Common myeloid progenitor, CD34-positive (primary cell): ENCODE measurements around the gene GGCT.
"Not testable (repeated sequence)": the region's sequence is repeated elsewhere in the genome, so short reads cannot be mapped to it uniquely, and the experiment has no call there.

Source experiments
- CTCF ChIA-PET: fragments of 350-600 bp; sonication (Branson Sonifier 250); formaldehyde crosslinking; loops from one replicate; lab custom pipeline; 2021; ENCODE audit warnings: antibody characterized with exemption; lab: Charles Lee
- POLR2A ChIA-PET: fragments of 350-600 bp; sonication (Branson Sonifier 250); formaldehyde crosslinking; loops from one replicate; lab custom pipeline; 2021; ENCODE audit warnings: antibody characterized with exemption; lab: Charles Lee
- DNase-seq, 3 donors: peaks; one replicate each; pipeline versions ENCODE4 v3.0.0 to v3.0.0-alpha.2; 2013
- H3K27ac ChIP-seq, 2 experiments: 1 replicate in 1 of 2; 2 replicates in 1 of 2; pipeline ENCODE4 v1.7.0; 2013; ENCODE audit warnings: inconsistent platforms in 2 of 2, low read length in 2 of 2, mild to moderate bottlenecking in 2 of 2, low read depth in 1 of 2, moderate library complexity in 1 of 2; ENCODE audit not compliant: severe bottlenecking in 2 of 2, insufficient read depth in 1 of 2, poor library complexity in 1 of 2
- H3K27me3 ChIP-seq, 5 experiments: replicated peaks in 2 of 5; 1 replicate in 3 of 5; 2 replicates in 2 of 5; pipeline versions ENCODE4 v1.6.1 to v1.7.0; 2013; ENCODE audit warnings: low read length in 4 of 5, mild to moderate bottlenecking in 2 of 5, moderate library complexity in 2 of 5, inconsistent platforms in 1 of 5; ENCODE audit not compliant: insufficient read depth in 5 of 5, control insufficient read depth in 4 of 5
- H3K36me3 ChIP-seq, 4 experiments: 1 replicate in 2 of 4; 2 replicates in 2 of 4; pipeline versions ENCODE4 v1.6.1 to v1.7.0; 2013; ENCODE audit warnings: low read length in 3 of 4, control low read depth in 1 of 4, mild to moderate bottlenecking in 1 of 4; ENCODE audit not compliant: control insufficient read depth in 4 of 4, insufficient read depth in 4 of 4
- H3K4me1 ChIP-seq, 4 experiments: 1 replicate in 3 of 4; 2 replicates in 1 of 4; pipeline versions ENCODE4 v1.6.1 to v1.7.1; 2013; ENCODE audit warnings: low read length in 3 of 4, mild to moderate bottlenecking in 3 of 4, control low read depth in 1 of 4, inconsistent platforms in 1 of 4, moderate library complexity in 1 of 4; ENCODE audit not compliant: control insufficient read depth in 4 of 4, insufficient read depth in 4 of 4; ENCODE audit errors: control extremely low read depth in 1 of 4
- H3K4me3 ChIP-seq, 7 experiments: 1 replicate in 4 of 7; 2 replicates in 3 of 7; pipeline versions ENCODE4 v1.5.1 to v1.7.0; 2013; ENCODE audit warnings: mild to moderate bottlenecking in 7 of 7, low read length in 6 of 7, moderate library complexity in 6 of 7, inconsistent platforms in 2 of 7, low read depth in 2 of 7, control low read depth in 1 of 7; ENCODE audit not compliant: insufficient read depth in 4 of 7, control insufficient read depth in 1 of 7; ENCODE audit errors: extremely low read depth in 1 of 7
- H3K9me3 ChIP-seq, 5 experiments: 1 replicate in 4 of 5; 2 replicates in 1 of 5; pipeline versions ENCODE4 v1.6.1 to v1.7.1; 2013; ENCODE audit warnings: low read length in 4 of 5, mild to moderate bottlenecking in 2 of 5, inconsistent platforms in 1 of 5, low read depth in 1 of 5, moderate library complexity in 1 of 5; ENCODE audit not compliant: control insufficient read depth in 4 of 5, insufficient read depth in 2 of 5; ENCODE audit errors: control extremely low read depth in 1 of 5
- WGBS: methylation state at CpG from one replicate; pipeline ENCODE4 v1.1.5; 2013; ENCODE audit not compliant: insufficient coverage; 5-methylcytosine and 5-hydroxymethylcytosine counted together

Gene GGCT

DNA sequence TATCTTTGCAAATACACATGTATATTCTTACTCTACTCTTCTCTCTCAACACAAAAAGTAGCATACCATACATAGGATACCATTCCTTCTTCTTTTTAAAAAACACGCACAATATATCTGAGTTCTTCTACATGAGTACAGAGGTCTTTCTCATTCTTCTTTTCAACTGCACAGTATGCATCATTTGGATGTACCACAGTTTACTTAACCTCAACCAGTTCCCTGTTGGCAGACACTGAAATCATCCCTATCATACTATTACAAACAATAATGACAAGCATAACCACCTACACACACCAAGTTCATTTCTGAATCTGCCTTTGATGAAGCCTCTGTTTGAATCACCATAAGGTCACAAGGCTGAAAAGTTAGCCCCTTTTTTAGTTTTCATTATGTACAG is 25.7 kb upstream of the GGCT start:
- POLR2A ChIA-PET = no interaction called here
- H3K4me1 ChIP-seq = no peaks in the 10 kb centered on the region
- H3K36me3 ChIP-seq = peaks cover 0 to 3% (median 0%) of the 10 kb centered on the region in 4 experiments
- no peak overlapping the region for H3K27ac ChIP-seq
- DNase-seq = no peak
- H3K27me3 ChIP-seq = no peaks in the 10 kb centered on the region
- CTCF ChIA-PET = no interaction called here
- 100% methylated on average over 1 of the region's 1 CpG for WGBS
- no peak overlapping the region for H3K4me3 ChIP-seq
- H3K9me3 ChIP-seq = no peaks in the 10 kb centered on the region

DNA sequence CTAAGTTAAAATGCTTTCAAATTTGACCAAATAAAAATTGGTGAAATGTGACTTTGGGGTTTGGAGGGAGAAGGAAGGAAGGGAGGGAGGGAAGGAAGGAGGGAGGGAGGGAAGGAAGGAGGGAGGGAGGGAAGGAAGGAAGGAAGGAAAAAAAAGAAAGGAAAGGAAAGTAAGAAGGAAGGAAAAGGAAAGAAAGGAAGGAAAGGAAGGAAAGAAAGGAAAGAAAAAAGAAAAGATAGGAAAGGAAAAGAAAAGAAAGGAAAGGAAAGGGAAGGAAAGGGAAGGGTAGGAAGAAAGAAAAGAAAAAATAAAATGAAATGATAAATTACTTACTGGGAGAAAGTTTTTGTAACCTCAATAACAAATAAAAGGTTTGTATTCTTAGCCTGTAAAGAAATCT is 24.1 kb upstream of the GGCT start:
- Histone ChIP-seq H3K4me3 (no peak overlapping the region), H3K27ac (no peak overlapping the region), H3K9me3 (no peaks in the 10 kb centered on the region), H3K4me1 (no peaks in the 10 kb centered on the region), H3K27me3 (no peaks in the 10 kb centered on the region), H3K36me3 (no peaks in the 10 kb centered on the region)
- no peak for DNase-seq
- ChIA-PET POLR2A (no interaction called here), CTCF (no interaction called here)

DNA sequence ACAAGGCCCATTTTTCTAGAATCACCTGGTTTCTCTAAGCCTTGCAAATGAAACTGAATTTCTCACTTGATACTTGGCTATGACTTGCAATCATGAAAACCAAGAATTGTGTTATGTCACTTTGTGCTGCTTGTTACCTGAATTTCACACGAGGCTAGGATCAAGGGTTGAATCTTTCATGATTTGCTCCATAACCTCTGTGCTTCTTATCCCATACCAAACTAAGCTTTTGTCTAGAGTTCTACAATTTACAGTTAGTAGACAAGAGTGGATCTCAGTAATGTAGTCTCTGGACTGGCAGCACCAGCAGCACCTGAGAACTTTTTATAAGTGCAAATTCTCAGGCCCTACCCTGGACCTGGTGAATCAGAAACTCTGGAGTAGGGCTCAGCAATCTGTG is 22.7 kb upstream of the GGCT start:
- H3K27me3 ChIP-seq, H3K27ac ChIP-seq, H3K4me3 ChIP-seq, H3K36me3 ChIP-seq, H3K9me3 ChIP-seq, H3K4me1 ChIP-seq, POLR2A ChIA-PET, DNase-seq: not testable (repeated sequence)
- CTCF ChIA-PET = interaction anchor here (1.0 kb wide), 1 partner anchor 36 kb away, joined by 3 read pairs; no protein-coding TSS in a partner anchor
- WGBS = 100% methylated on average over 1 of the region's 1 CpG

GRCh38 chr7:30526163-30526562 is 21.5 kb upstream of the GGCT start:
- Histone ChIP-seq H3K27me3 (no peaks in the 10 kb centered on the region), H3K27ac (no peak overlapping the region), H3K4me1 (no peaks in the 10 kb centered on the region), H3K4me3 (no peak overlapping the region), H3K36me3 (peaks cover 0 to 2% (median 0%) of the 10 kb centered on the region in 4 experiments), H3K9me3 (no peaks in the 10 kb centered on the region)
- ChIA-PET POLR2A (no interaction called here), CTCF (no interaction called here)
- WGBS = 92% methylated on average over 3 of the region's 4 CpGs
- no peak for DNase-seq

DNA sequence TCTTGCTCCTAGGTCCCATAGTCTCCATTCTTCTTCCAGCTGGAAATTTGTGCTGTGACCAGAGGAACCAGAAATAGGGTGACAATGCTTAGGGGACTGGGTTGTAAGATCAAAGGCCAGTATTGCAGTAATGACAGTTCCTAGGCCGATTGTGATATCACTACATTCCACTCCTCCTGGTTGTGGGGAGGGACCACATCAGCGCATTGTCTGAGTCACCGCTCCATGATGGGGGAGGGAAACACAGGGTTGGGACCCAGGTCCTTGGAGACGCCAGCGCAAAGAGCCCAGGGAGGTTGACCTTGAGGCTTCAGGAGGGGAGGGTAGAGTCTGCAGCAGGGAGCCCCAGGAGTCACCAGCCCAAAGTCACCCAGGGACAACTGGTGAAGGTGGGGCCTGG is 20.8 kb upstream of the GGCT start:
- Histone ChIP-seq H3K4me1 (peaks cover 0 to 6% (median 2%) of the 10 kb centered on the region in 4 experiments), H3K4me3 (no peak overlapping the region), H3K36me3 (peaks cover 0 to 2% (median 0%) of the 10 kb centered on the region in 4 experiments), H3K27ac (no peak overlapping the region), H3K27me3 (no peaks in the 10 kb centered on the region), H3K9me3 (no peaks in the 10 kb centered on the region)
- CTCF ChIA-PET = no interaction called here
- POLR2A ChIA-PET = no interaction called here
- no peak for DNase-seq
- WGBS = 96% methylated on average over 5 of the region's 5 CpGs

GRCh38 chr7:30524545-30524944 is 19.9 kb upstream of the GGCT start:
- Histone ChIP-seq H3K27me3 (no peaks in the 10 kb centered on the region), H3K4me3 (no peak overlapping the region), H3K4me1 (peaks cover 0 to 6% (median 2%) of the 10 kb centered on the region in 4 experiments), H3K27ac (no peak overlapping the region), H3K9me3 (no peaks in the 10 kb centered on the region), H3K36me3 (peaks cover 0 to 2% (median 0%) of the 10 kb centered on the region in 4 experiments)
- WGBS = no CpG with 5 or more reads among the region's 2 CpGs
- DNase-seq = no peak
- ChIA-PET CTCF (interaction anchor here (1.0 kb wide), 1 partner anchor 358 kb away, joined by 3 read pairs; no protein-coding TSS in a partner anchor), POLR2A (no interaction called here)

GRCh38 chr7:30523466-30523865 is 18.8 kb upstream of the GGCT start:
- CTCF ChIA-PET = no interaction called here
- no peak for DNase-seq

More at GRCh38 chr7:30523466-30523865, 18.8 kb upstream of the GGCT start:
- peaks cover 0 to 2% (median 0%) of the 10 kb centered on the region in 4 experiments for H3K36me3 ChIP-seq
- POLR2A ChIA-PET = no interaction called here
- no peak overlapping the region for H3K4me3 ChIP-seq
- H3K27ac ChIP-seq = no peak overlapping the region
- WGBS = 100% methylated on average over 2 of the region's 2 CpGs
- no peaks in the 10 kb centered on the region for H3K9me3 ChIP-seq
- H3K27me3 ChIP-seq = no peaks in the 10 kb centered on the region
- peaks cover 0 to 6% (median 2%) of the 10 kb centered on the region in 4 experiments for H3K4me1 ChIP-seq
